Ishikawa (cell line): ENCODE measurements around the gene B9D2.

Source experiments
- CEBPB ChIP-seq: IDR thresholded peaks from 2 replicates; pipeline ENCODE4 v1.6.1; 2012
- CREB1 ChIP-seq: IDR thresholded peaks from 2 replicates; pipeline ENCODE4 v1.6.1; 2012; ENCODE audit warnings: low read depth
- EGR1 ChIP-seq: IDR thresholded peaks from 2 replicates; pipeline ENCODE4 v1.6.1; 2012
- EP300 ChIP-seq: IDR thresholded peaks from 2 replicates; pipeline ENCODE4 v1.6.1; 2012; ENCODE audit warnings: borderline replicate concordance
- FOXM1 ChIP-seq: IDR thresholded peaks from 2 replicates; pipeline ENCODE4 v1.6.1; 2012; ENCODE audit warnings: low read depth, borderline replicate concordance
- NFIC ChIP-seq: IDR thresholded peaks from 2 replicates; pipeline ENCODE4 v1.6.1; 2012
- RAD21 ChIP-seq: IDR thresholded peaks from 2 replicates; pipeline ENCODE4 v1.6.1; 2012; ENCODE audit warnings: low read depth
- TAF1 ChIP-seq: IDR thresholded peaks from 2 replicates; pipeline ENCODE4 v1.6.1; 2012; ENCODE audit warnings: low read depth, mild to moderate bottlenecking
- TCF12 ChIP-seq: IDR thresholded peaks from 2 replicates; pipeline ENCODE4 v1.6.1; 2012; ENCODE audit warnings: low read depth
- TEAD4 ChIP-seq: IDR thresholded peaks from 2 replicates; pipeline ENCODE4 v1.6.1; 2012
- YY1 ChIP-seq: IDR thresholded peaks from 2 replicates; pipeline ENCODE4 v1.6.1; 2012; ENCODE audit warnings: low read depth
- ZBTB7A ChIP-seq: IDR thresholded peaks from 2 replicates; pipeline ENCODE4 v1.6.1; 2012; ENCODE audit warnings: low read depth
- TF ChIP-seq, protein P1 (sequence below): IDR thresholded peaks from 2 replicates; pipeline ENCODE4 v1.6.1; 2012
- TF ChIP-seq, protein P2 (sequence below): IDR thresholded peaks from 2 replicates; pipeline ENCODE4 v1.6.1; 2012; ENCODE audit warnings: low read depth, mild to moderate bottlenecking
- TF ChIP-seq, protein P3 (sequence below): IDR thresholded peaks from 2 replicates; pipeline ENCODE4 v1.6.1; 2012

Gene B9D2

DNA sequence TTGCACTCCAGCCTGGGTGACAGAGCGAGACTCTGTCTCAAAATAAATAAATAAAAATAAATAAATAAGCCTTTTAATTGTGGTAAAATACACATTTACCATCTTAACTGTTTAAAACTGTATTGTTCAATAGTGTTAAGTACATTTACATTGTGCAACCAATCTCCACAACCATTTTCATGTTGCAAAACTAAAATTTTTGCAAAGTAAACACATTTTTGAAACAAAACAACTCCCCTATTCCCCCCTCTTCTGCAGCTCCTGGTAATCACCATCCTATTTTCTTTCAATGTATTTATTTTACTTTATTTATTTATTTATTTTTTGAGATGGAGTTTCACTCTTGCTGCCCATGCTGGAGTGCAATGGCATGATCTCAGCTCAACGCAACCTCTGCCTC lies 5.8 kb upstream of the B9D2 start:
- TF ChIP-seq, protein P1, sequence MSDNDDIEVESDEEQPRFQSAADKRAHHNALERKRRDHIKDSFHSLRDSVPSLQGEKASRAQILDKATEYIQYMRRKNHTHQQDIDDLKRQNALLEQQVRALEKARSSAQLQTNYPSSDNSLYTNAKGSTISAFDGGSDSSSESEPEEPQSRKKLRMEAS, result no peak
- TF ChIP-seq CREB1 (no peak), TAF1 (no peak), ZBTB7A (no peak), TEAD4 (no peak), TCF12 (no peak), NFIC (no peak), FOXM1 (no peak), YY1 (no peak), EGR1 (no peak), RAD21 (no peak), EP300 (no peak), CEBPB (no peak)
- TF ChIP-seq, protein P2, sequence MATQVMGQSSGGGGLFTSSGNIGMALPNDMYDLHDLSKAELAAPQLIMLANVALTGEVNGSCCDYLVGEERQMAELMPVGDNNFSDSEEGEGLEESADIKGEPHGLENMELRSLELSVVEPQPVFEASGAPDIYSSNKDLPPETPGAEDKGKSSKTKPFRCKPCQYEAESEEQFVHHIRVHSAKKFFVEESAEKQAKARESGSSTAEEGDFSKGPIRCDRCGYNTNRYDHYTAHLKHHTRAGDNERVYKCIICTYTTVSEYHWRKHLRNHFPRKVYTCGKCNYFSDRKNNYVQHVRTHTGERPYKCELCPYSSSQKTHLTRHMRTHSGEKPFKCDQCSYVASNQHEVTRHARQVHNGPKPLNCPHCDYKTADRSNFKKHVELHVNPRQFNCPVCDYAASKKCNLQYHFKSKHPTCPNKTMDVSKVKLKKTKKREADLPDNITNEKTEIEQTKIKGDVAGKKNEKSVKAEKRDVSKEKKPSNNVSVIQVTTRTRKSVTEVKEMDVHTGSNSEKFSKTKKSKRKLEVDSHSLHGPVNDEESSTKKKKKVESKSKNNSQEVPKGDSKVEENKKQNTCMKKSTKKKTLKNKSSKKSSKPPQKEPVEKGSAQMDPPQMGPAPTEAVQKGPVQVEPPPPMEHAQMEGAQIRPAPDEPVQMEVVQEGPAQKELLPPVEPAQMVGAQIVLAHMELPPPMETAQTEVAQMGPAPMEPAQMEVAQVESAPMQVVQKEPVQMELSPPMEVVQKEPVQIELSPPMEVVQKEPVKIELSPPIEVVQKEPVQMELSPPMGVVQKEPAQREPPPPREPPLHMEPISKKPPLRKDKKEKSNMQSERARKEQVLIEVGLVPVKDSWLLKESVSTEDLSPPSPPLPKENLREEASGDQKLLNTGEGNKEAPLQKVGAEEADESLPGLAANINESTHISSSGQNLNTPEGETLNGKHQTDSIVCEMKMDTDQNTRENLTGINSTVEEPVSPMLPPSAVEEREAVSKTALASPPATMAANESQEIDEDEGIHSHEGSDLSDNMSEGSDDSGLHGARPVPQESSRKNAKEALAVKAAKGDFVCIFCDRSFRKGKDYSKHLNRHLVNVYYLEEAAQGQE, result no peak
- TF ChIP-seq, protein P3, sequence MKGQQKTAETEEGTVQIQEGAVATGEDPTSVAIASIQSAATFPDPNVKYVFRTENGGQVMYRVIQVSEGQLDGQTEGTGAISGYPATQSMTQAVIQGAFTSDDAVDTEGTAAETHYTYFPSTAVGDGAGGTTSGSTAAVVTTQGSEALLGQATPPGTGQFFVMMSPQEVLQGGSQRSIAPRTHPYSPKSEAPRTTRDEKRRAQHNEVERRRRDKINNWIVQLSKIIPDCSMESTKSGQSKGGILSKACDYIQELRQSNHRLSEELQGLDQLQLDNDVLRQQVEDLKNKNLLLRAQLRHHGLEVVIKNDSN, result no peak

DNA sequence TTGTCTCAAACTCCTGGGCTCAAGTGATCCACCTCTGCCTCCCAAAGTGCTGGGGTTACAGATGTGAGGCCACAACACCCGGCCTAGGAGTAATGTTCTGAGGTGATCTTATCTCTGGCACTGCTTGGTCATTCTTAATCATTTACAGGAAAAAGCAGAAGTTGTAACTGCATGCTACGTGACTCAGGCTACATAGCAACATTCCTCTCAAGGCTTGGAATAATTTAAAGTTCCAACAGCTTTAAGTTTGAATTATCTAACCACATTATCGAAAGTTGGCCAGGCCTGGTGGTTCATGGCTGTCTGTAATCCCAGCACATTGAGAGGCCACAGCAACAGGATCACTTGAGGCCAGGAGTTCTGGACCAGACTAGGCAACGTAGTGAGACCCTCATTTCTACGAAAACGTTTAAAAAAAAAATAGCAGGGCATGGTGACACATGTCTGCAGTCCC lies 3.9 kb upstream of the B9D2 start:
- TF ChIP-seq, protein P1, result no peak
- no peak for TF ChIP-seq ZBTB7A
- TF ChIP-seq, protein P2, result no peak
- TF ChIP-seq CREB1, result no peak
- no peak for TF ChIP-seq CEBPB
- TF ChIP-seq EGR1, result no peak
- no peak for TF ChIP-seq EP300
- TF ChIP-seq, protein P3, result no peak
- no peak for TF ChIP-seq RAD21
- no peak for TF ChIP-seq FOXM1
- TF ChIP-seq TCF12, result no peak

DNA sequence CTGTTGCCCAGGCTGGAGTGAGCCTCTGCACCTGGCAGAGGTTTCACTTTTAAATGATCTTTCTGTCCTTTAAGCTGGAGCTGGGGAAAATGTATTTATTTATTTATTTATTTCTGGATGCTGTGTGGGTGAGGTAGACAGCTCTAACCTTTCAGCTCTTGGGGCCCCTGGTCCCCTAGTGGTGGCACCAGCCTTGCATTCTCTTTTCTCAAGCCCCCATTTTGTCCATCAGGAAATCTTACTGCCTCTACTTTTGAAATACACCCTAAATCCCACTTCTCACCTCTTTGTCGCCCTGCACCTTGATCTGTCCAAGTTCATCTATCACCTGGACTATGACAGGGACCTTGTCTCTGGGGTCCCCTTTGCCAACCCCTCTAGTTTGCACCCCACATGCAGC lies 2.1 kb upstream of the B9D2 start:
- TF ChIP-seq, protein P2, result no peak
- TF ChIP-seq NFIC (no peak), FOXM1 (no peak), CREB1 (no peak), EGR1 (no peak), YY1 (no peak), CEBPB (no peak), RAD21 (no peak), ZBTB7A (no peak), TEAD4 (no peak), TAF1 (no peak), EP300 (no peak), TCF12 (no peak)
- TF ChIP-seq, protein P1, result no peak
- TF ChIP-seq, protein P3, result no peak
